Endothelial cell of umbilical vein (primary cell): ENCODE measurements around the gene THBS1. TPM values are rescaled to one million over a fixed set of nuclear protein-coding genes. Genes with fewer than 3 reads are reported as not detected.

Source experiments
- BruUV-seq: library from RNA; stranded (reverse); fragments of 400-500 nt; replicated peaks from 2 replicates; lab custom pipeline; 2021; lab: Mats Ljungman, UMichigan
- CTCF ChIA-PET: fragments of 300-600, 350-600 bp; sonication (Branson Sonifier 250); formaldehyde crosslinking; loops from one replicate; lab custom pipeline; 2021; ENCODE audit warnings: antibody characterized with exemption, inconsistent platforms; lab: Charles Lee
- POLR2A ChIA-PET: fragments of 300-600, 350-600 bp; sonication (Branson Sonifier 250); formaldehyde crosslinking; loops from one replicate; lab custom pipeline; 2021; ENCODE audit warnings: antibody characterized with exemption, inconsistent platforms; lab: Charles Lee
- DNase-seq: peaks from one replicate; pipeline ENCODE4 v3.0.0-alpha.2; 2011; ENCODE audit warnings: low read depth, low spot score
- FAIRE-seq: peaks from 2 replicates; lab custom pipeline; 2011; peaks lifted over from hg19 to GRCh38; lab: Jason Lieb, UNC
- H2AFZ ChIP-seq: 2 replicates; pipeline ENCODE4 v1.6.0; 2012; ENCODE audit warnings: low read depth, low read length, control low read depth, inconsistent platforms
- H3K27ac ChIP-seq: 2 replicates; pipeline ENCODE4 v1.5.1; 2011; ENCODE audit warnings: low read depth, mild to moderate bottlenecking, control low read depth, low read length, moderate library complexity; ENCODE audit not compliant: insufficient read depth
- H3K27me3 ChIP-seq, 2 experiments: 2 replicates each; pipeline versions ENCODE4 v1.6.0 to v1.6.1; 2011; ENCODE audit warnings: low read length in 2 of 2, mixed read lengths in 1 of 2; ENCODE audit not compliant: control insufficient read depth in 2 of 2, insufficient read depth in 2 of 2
- H3K36me3 ChIP-seq, 2 experiments: 2 replicates in 1 of 2; 3 replicates in 1 of 2; pipeline ENCODE4 v1.5.1; 2011; ENCODE audit warnings: low read length in 2 of 2, mild to moderate bottlenecking in 1 of 2, moderate library complexity in 1 of 2; ENCODE audit not compliant: control insufficient read depth in 2 of 2, insufficient read depth in 2 of 2; ENCODE audit errors: extremely low read depth in 1 of 2
- H3K4me1 ChIP-seq: 3 replicates; pipeline ENCODE4 v1.5.1; 2011; ENCODE audit warnings: mild to moderate bottlenecking, low read length; ENCODE audit not compliant: control insufficient read depth, insufficient read depth; ENCODE audit errors: extremely low read depth
- H3K4me2 ChIP-seq: 2 replicates; pipeline ENCODE4 v1.6.1; 2011; ENCODE audit warnings: low read length, control low read depth, mixed read lengths; ENCODE audit not compliant: insufficient read depth
- H3K4me3 ChIP-seq, 3 experiments: fragments of 200-600 bp in 1 of 3; sonication (generic), shearing (Covaris generic) in 1 of 3; replicated peaks in 1 of 3; 2 replicates each; pipeline ENCODE4 v1.5.1; 2011 to 2016; ENCODE audit warnings: control low read depth in 3 of 3, low read length in 3 of 3, mild to moderate bottlenecking in 2 of 3, inconsistent platforms in 1 of 3, low read depth in 1 of 3, moderate library complexity in 1 of 3; ENCODE audit not compliant: insufficient read depth in 1 of 3
- H3K79me2 ChIP-seq: 2 replicates; pipeline ENCODE4 v1.6.0; 2012; ENCODE audit warnings: low read length, inconsistent platforms; ENCODE audit not compliant: control insufficient read depth, insufficient read depth
- H3K9ac ChIP-seq: replicated peaks from 2 replicates; pipeline ENCODE3; 2011; ENCODE audit warnings: low read length, control low read depth; ENCODE audit not compliant: insufficient read depth; ENCODE audit errors: extremely low read depth
- H3K9me1 ChIP-seq: replicated peaks from 3 replicates; pipeline ENCODE4 v1.6.0; 2011; ENCODE audit warnings: mild to moderate bottlenecking, low read length; ENCODE audit not compliant: control insufficient read depth, insufficient read depth; ENCODE audit errors: extremely low read depth
- H3K9me3 ChIP-seq: replicated peaks from 2 replicates; pipeline ENCODE4 v1.5.1; 2012; ENCODE audit warnings: low read length, inconsistent platforms; ENCODE audit not compliant: control insufficient read depth, insufficient read depth
- H4K20me1 ChIP-seq: replicated peaks from 2 replicates; pipeline ENCODE3; 2011; ENCODE audit warnings: mild to moderate bottlenecking, low read length; ENCODE audit not compliant: control insufficient read depth, insufficient read depth; ENCODE audit errors: extremely low read depth
- CTCF ChIP-seq, 2 donors: IDR thresholded peaks; 1 replicate in 1 of 2; 2 replicates in 1 of 2; pipeline ENCODE4 v1.5.1; 2011; ENCODE audit warnings: low read length in 2 of 2, mild to moderate bottlenecking in 2 of 2, moderate library complexity in 2 of 2, control low read depth in 1 of 2, inconsistent platforms in 1 of 2, low read depth in 1 of 2; ENCODE audit not compliant: insufficient read depth in 1 of 2; ENCODE audit errors: extremely low read depth in 1 of 2
- EZH2 ChIP-seq: IDR thresholded peaks from 2 replicates; pipeline ENCODE4 v1.6.1; 2012; ENCODE audit warnings: borderline replicate concordance, low read depth, mild to moderate bottlenecking, moderate library complexity, low read length, inconsistent platforms; ENCODE audit not compliant: severe bottlenecking
- FOS ChIP-seq: IDR thresholded peaks from 2 replicates; pipeline ENCODE4 v1.6.1; 2011; ENCODE audit warnings: mild to moderate bottlenecking, low read length, moderate library complexity, borderline replicate concordance; ENCODE audit not compliant: insufficient read depth
- GATA2 ChIP-seq: IDR thresholded peaks from 2 replicates; pipeline ENCODE4 v1.7.0; 2011; ENCODE audit warnings: low read depth, mild to moderate bottlenecking, moderate library complexity, mixed read lengths, low read length; ENCODE audit not compliant: insufficient read length, insufficient read depth
- JUN ChIP-seq: IDR thresholded peaks from 2 replicates; pipeline ENCODE4 v1.6.1; 2011; ENCODE audit warnings: borderline replicate concordance, low read depth; ENCODE audit not compliant: insufficient read length, insufficient read depth
- MAX ChIP-seq: IDR thresholded peaks from 2 replicates; pipeline ENCODE4 v1.6.1; 2011; ENCODE audit not compliant: insufficient read depth, insufficient read length
- MYC ChIP-seq: IDR thresholded peaks from one replicate; pipeline ENCODE4 v1.6.1; 2011; ENCODE audit warnings: mild to moderate bottlenecking, low read depth, low read length
- POLR2A ChIP-seq: IDR thresholded peaks from 2 replicates; pipeline ENCODE4 v1.6.1; 2012; ENCODE audit warnings: low read depth, mild to moderate bottlenecking, control low read depth, low read length
- POLR2AphosphoS5 ChIP-seq: IDR thresholded peaks from 2 replicates; pipeline ENCODE4 v1.6.1; 2012; ENCODE audit warnings: low read depth, mild to moderate bottlenecking, control low read depth, low read length, moderate library complexity; ENCODE audit not compliant: insufficient read depth
- dilution Hi-C: fragments of 300-500 bp; cut with MboI; formaldehyde crosslinking; loops from one replicate; pipeline ENCODE4 v1.15.0; 2019; ENCODE audit warnings: low sequenced_read_pairs; ENCODE audit not compliant: extremely low pct_ligation_motif_present
- intact Hi-C: fragments of 100-400 bp; cut with micrococcal nuclease; formaldehyde crosslinking; loops from one replicate; pipeline ENCODE4 v1.10.0; 2022
- polyA plus RNA-seq, 4 experiments: library from polyadenylated mRNA; depleted of rRNA in 3 of 4; stranded (reverse) in 3 of 4; unstranded in 1 of 4; fragments of >200 nt; gene quantifications; 2 replicates each; pipeline versions ENCODE4 v1.2.1 to v1.2.3, GENCODE V29; 2011 to 2012; ENCODE audit warnings: missing spikeins in 1 of 4
- total RNA-seq: library from RNA; stranded (reverse); gene quantifications from 2 replicates; pipeline ENCODE4 v1.2.3, GENCODE V29; 2021

The THBS1 gene
- total and polyA plus RNA-seq, 2 donors (not counting 3 experiments of a cell fraction or from before 2014, with no cell fraction given) = 6,293 to 8,883 TPM

- CTCF ChIA-PET = interaction anchor here (1.3 kb wide), 1 partner anchor 31 kb away, joined by 3 read pairs; no protein-coding TSS in a partner anchor
- POLR2A ChIA-PET = interaction anchor here (0.6 kb wide), 1 partner anchor 227 kb away, joined by 3 read pairs; no protein-coding TSS in a partner anchor
- FAIRE-seq = no peak
- H3K9me3 ChIP-seq = no peaks in the 10 kb centered on the region
- DNase-seq = no peak
- no peaks in the 10 kb centered on the region for H3K79me2 ChIP-seq
- H3K36me3 ChIP-seq = no peaks in the 10 kb centered on the region
- H3K4me3 ChIP-seq = no peak overlapping the region
- no peaks in the 10 kb centered on the region for H3K4me1 ChIP-seq
- no TSS peak for BruUV-seq
- no peaks in the 10 kb centered on the region for H4K20me1 ChIP-seq
- intact Hi-C loops = no loop called here
- H3K4me2 ChIP-seq = no peak overlapping the region
- no peak overlapping the region for H3K9ac ChIP-seq
- H3K27ac ChIP-seq = no peak overlapping the region
- no peaks in the 10 kb centered on the region for H3K9me1 ChIP-seq
- dilution Hi-C loops = no loop called here
- TF ChIP-seq MAX (no peak), GATA2 (no peak), EZH2 (no peak), POLR2A (no peak), JUN (no peak), CTCF (IDR thresholded peaks at IDR 0.05; ENCODE audit: extremely low read depth in 1 of 2, insufficient read depth in 1 of 2, low read depth in 1 of 2, low read length in 2 of 2) (no peak), MYC (no peak), POLR2AphosphoS5 (no peak), FOS (no peak)
- H3K27me3 ChIP-seq = no peaks in the 10 kb centered on the region
- no peak overlapping the region for H2AFZ ChIP-seq
Observed at GRCh38 chr15:39542385-39543065, 38.4 kb upstream of the THBS1 start.
